H9 (cell line): ENCODE results near the gene KCTD7. TPM values are rescaled to one million over a fixed set of nuclear protein-coding genes. Genes with fewer than 3 reads are reported as not detected.
"Not testable (repeated sequence)": the region's sequence is repeated elsewhere in the genome, so short reads cannot be mapped to it uniquely, and the experiment has no call there.

Experiments
- DNase-seq: peaks from one replicate; pipeline ENCODE4 v3.0.0-alpha.2; 2017
- H2AFZ ChIP-seq: one replicate; pipeline ENCODE4 v1.6.1; 2013; ENCODE audit warnings: mild to moderate bottlenecking, low read length, control low read depth, moderate library complexity
- H2AK5ac ChIP-seq: 2 replicates; pipeline ENCODE4 v1.6.1; 2013; ENCODE audit warnings: low read length, control low read depth, mixed read lengths; ENCODE audit not compliant: insufficient read length
- H2BK120ac ChIP-seq: one replicate; pipeline ENCODE4 v1.6.1; 2013; ENCODE audit warnings: low read depth, mild to moderate bottlenecking, low read length, control low read depth, inconsistent platforms; ENCODE audit not compliant: poor library complexity, severe bottlenecking
- H2BK12ac ChIP-seq: 2 replicates; pipeline ENCODE4 v1.6.1; 2013; ENCODE audit warnings: low read length, control low read depth, mixed read lengths, low read depth; ENCODE audit not compliant: insufficient read length
- H2BK15ac ChIP-seq: 2 replicates; pipeline ENCODE4 v1.6.1; 2013; ENCODE audit warnings: low read depth, low read length, control low read depth
- H2BK20ac ChIP-seq: one replicate; pipeline ENCODE4 v1.6.1; 2013; ENCODE audit warnings: low read depth, mild to moderate bottlenecking, low read length, control low read depth, inconsistent platforms; ENCODE audit not compliant: poor library complexity, severe bottlenecking
- H2BK5ac ChIP-seq: 2 replicates; pipeline ENCODE4 v1.6.1; 2013; ENCODE audit warnings: low read length, control low read depth, mixed read lengths; ENCODE audit not compliant: insufficient read length
- H3K14ac ChIP-seq: 2 replicates; pipeline ENCODE4 v1.6.1; 2013; ENCODE audit warnings: low read length, control low read depth; ENCODE audit not compliant: insufficient read depth
- H3K18ac ChIP-seq: 2 replicates; pipeline ENCODE4 v1.6.1; 2013; ENCODE audit warnings: low read depth, mild to moderate bottlenecking, mixed read lengths, low read length, control low read depth; ENCODE audit not compliant: insufficient read length
- H3K23ac ChIP-seq: 2 replicates; pipeline ENCODE4 v1.6.1; 2013; ENCODE audit warnings: low read length, control low read depth, mixed read lengths, low read depth; ENCODE audit not compliant: insufficient read length
- H3K23me2 ChIP-seq: 2 replicates; pipeline ENCODE4 v1.6.1; 2013; ENCODE audit warnings: low read depth, mild to moderate bottlenecking, mixed read lengths, low read length, control low read depth; ENCODE audit not compliant: insufficient read length, poor library complexity, severe bottlenecking
- H3K27ac ChIP-seq: 2 replicates; pipeline ENCODE4 v1.5.1; 2013; ENCODE audit warnings: low read length, control low read depth, mixed read lengths, low read depth; ENCODE audit not compliant: insufficient read length
- H3K27me3 ChIP-seq: 2 replicates; pipeline ENCODE4 v1.6.1; 2013; ENCODE audit warnings: low read length, control low read depth, inconsistent platforms; ENCODE audit not compliant: insufficient read depth
- H3K4ac ChIP-seq: 2 replicates; pipeline ENCODE4 v1.6.1; 2013; ENCODE audit warnings: low read depth, mild to moderate bottlenecking, control low read depth, inconsistent platforms, low read length, moderate library complexity
- H3K4me1 ChIP-seq: 2 replicates; pipeline ENCODE4 v1.6.1; 2013; ENCODE audit warnings: low read length, control low read depth, inconsistent platforms; ENCODE audit not compliant: insufficient read depth
- H3K4me2 ChIP-seq: 2 replicates; pipeline ENCODE4 v1.6.1; 2013; ENCODE audit warnings: low read length, control low read depth, mixed read lengths; ENCODE audit not compliant: insufficient read length, insufficient read depth
- H3K56ac ChIP-seq: 2 replicates; pipeline ENCODE4 v1.6.1; 2013; ENCODE audit warnings: low read depth, mild to moderate bottlenecking, mixed read lengths, low read length, control low read depth; ENCODE audit not compliant: insufficient read length
- H3K79me1 ChIP-seq: 2 replicates; pipeline ENCODE4 v1.6.1; 2013; ENCODE audit warnings: low read depth, mild to moderate bottlenecking, moderate library complexity, low read length, control low read depth, inconsistent platforms; ENCODE audit not compliant: insufficient read depth, poor library complexity, severe bottlenecking
- H3K79me2 ChIP-seq: 2 replicates; pipeline ENCODE4 v1.6.1; 2013; ENCODE audit warnings: low read length, control low read depth, inconsistent platforms; ENCODE audit not compliant: insufficient read depth
- H3K9ac ChIP-seq: 2 replicates; pipeline ENCODE4 v1.6.1; 2013; ENCODE audit warnings: low read length, control low read depth, mixed read lengths; ENCODE audit not compliant: insufficient read length; ENCODE audit errors: extremely low read depth
- H3K9me3 ChIP-seq: one replicate; pipeline ENCODE4 v1.6.1; 2013; ENCODE audit warnings: low read depth, low read length, inconsistent platforms; ENCODE audit not compliant: control insufficient read depth
- H3T11ph ChIP-seq: one replicate; pipeline ENCODE4 v1.6.1; 2013; ENCODE audit warnings: mild to moderate bottlenecking, low read length, control low read depth, inconsistent platforms
- H4K20me1 ChIP-seq: one replicate; pipeline ENCODE4 v1.6.1; 2013; ENCODE audit not compliant: control insufficient read depth, insufficient read length, insufficient read depth
- H4K5ac ChIP-seq: 2 replicates; pipeline ENCODE4 v1.6.1; 2013; ENCODE audit warnings: low read depth, mild to moderate bottlenecking, mixed read lengths, low read length, control low read depth; ENCODE audit not compliant: insufficient read length
- H4K8ac ChIP-seq: replicated peaks from 2 replicates; pipeline ENCODE4 v1.6.1; 2013; ENCODE audit warnings: low read length, control low read depth, mixed read lengths, low read depth; ENCODE audit not compliant: insufficient read length
- H4K91ac ChIP-seq: 2 replicates; pipeline ENCODE4 v1.6.1; 2013; ENCODE audit warnings: low read depth, mild to moderate bottlenecking, moderate library complexity, mixed read lengths, low read length, control low read depth; ENCODE audit not compliant: insufficient read length
- H3K27ac Mint-ChIP-seq, 3 experiments: 2 replicates in 2 of 3; 3 replicates in 1 of 3; pipeline ENCODE4 v1.8.0; 2020 to 2021; ENCODE audit warnings: mixed read lengths in 3 of 3, mild to moderate bottlenecking in 1 of 3, moderate library complexity in 1 of 3
- H3K27me3 Mint-ChIP-seq: 2 replicates; pipeline ENCODE4 v1.8.0; 2021; ENCODE audit warnings: low read depth, mild to moderate bottlenecking, moderate library complexity, mixed read lengths
- H3K36me3 Mint-ChIP-seq, 3 experiments: 2 replicates in 2 of 3; 3 replicates in 1 of 3; pipeline ENCODE4 v1.8.0; 2020 to 2021; ENCODE audit warnings: low read depth in 3 of 3, mixed read lengths in 3 of 3; ENCODE audit not compliant: insufficient read depth in 1 of 3
- H3K4me1 Mint-ChIP-seq, 2 experiments: 2 replicates each; pipeline ENCODE4 v1.8.0; 2020; ENCODE audit warnings: mixed read lengths in 2 of 2
- H3K4me3 Mint-ChIP-seq, 2 experiments: 2 replicates in 1 of 2; 3 replicates in 1 of 2; pipeline ENCODE4 v1.8.0; 2020 to 2021; ENCODE audit warnings: mild to moderate bottlenecking in 2 of 2, mixed read lengths in 2 of 2, moderate library complexity in 1 of 2
- H3K9me3 Mint-ChIP-seq, 2 experiments: 2 replicates in 1 of 2; 3 replicates in 1 of 2; pipeline ENCODE4 v1.8.0; 2020; ENCODE audit warnings: mild to moderate bottlenecking in 2 of 2, mixed read lengths in 2 of 2, moderate library complexity in 1 of 2
- WGBS: extraction: QIAGEN DNeasy Blood & Tissue Kit; methylation state at CpG from one replicate; pipeline ENCODE4 v1.1.7; 2013; ENCODE audit warnings: missing lambda C conversion rate, low lambda C conversion rate, mixed read lengths; ENCODE audit not compliant: insufficient read length; ENCODE audit errors: extremely low coverage; 5-methylcytosine and 5-hydroxymethylcytosine counted together
- total RNA-seq: library from RNA; stranded (reverse); gene quantifications from 2 replicates; pipeline ENCODE4 v1.2.1, GENCODE V29; 2021

Gene KCTD7
- total RNA-seq, 1 experiment from 2014 or later = 8.9 TPM

DNA sequence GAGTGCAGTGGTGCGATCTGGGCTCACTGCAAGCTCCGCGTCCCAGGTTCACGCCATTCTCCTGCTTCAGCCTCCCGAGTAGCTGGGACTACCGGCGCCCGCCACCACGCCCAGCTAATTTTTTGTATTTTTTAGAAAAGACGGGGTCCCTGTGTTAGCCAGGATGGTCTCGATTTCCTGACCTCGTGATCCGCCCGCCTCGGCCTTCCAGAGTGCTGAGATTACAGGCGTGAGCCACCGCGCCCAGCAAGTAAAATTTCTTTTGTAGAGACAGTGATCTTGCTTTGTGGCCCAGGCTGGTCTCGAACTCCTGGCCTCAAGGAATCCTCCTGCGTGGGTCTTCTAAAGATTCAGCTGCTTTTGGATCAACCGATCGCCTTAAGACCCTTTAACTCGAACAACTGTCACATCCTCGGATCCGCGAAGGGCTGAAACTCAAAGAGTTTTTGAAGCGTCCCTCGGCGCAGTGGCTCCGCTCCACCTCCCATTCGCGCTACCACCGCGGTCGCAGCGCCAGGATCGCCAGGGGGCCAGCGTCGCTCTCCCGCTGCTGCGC lies 25.1 kb downstream of the KCTD7 start:
- H4K5ac ChIP-seq, H3K9me3 ChIP-seq, H3K79me1 ChIP-seq, H4K8ac ChIP-seq, H2BK15ac ChIP-seq, DNase-seq, H2AFZ ChIP-seq, H3K79me2 ChIP-seq, H3K36me3 Mint-ChIP-seq, H3K9me3 Mint-ChIP-seq, H3K23me2 ChIP-seq, H3K4ac ChIP-seq, H4K20me1 ChIP-seq, H3K27me3 Mint-ChIP-seq, H4K91ac ChIP-seq, H3T11ph ChIP-seq, H3K56ac ChIP-seq, H2BK12ac ChIP-seq, H3K27me3 ChIP-seq, H2BK20ac ChIP-seq, H2BK120ac ChIP-seq, H3K4me1 ChIP-seq, H3K23ac ChIP-seq, H2BK5ac ChIP-seq, H2AK5ac ChIP-seq: not testable (repeated sequence)
- Histone ChIP-seq H3K14ac (peak overlapping the region; percentile 50; the same call in 1 of the 2 replicates), H3K4me2 (peak overlapping the region; percentile 53), H3K9ac (peak overlapping the region; percentile 66), H3K18ac (peak overlapping the region; percentile 76), H3K27ac (peak overlapping the region; percentile 59)
- H3K27ac Mint-ChIP-seq = peak overlapping the region; percentile 97 to 100 (median 99)
- peak overlapping the region; percentile 92 to 96 for H3K4me3 Mint-ChIP-seq
- WGBS = no CpG with 5 or more reads among the region's 41 CpGs
- H3K4me1 Mint-ChIP-seq = peaks cover 4 to 12% of the 10 kb centered on the region in 2 experiments
